Psoas muscle (tissue), 8 donors: ENCODE measurements around the gene ATP6AP2. TPM values are rescaled to one million over a fixed set of nuclear protein-coding genes. Genes with fewer than 3 reads are reported as not detected.

ENCODE experiments used
- ATAC-seq, 4 donors: fragments of 200-7000 bp; cut with Tn5 transposase; one replicate each; pipeline ENCODE4 v1.9.1; 2020; ENCODE audit warnings: moderate library complexity in 3 of 4, mild to moderate bottlenecking in 2 of 4
- DNase-seq, 2 donors: peaks; one replicate each; pipeline ENCODE4 v3.0.0-alpha.2; 2020
- H3K27ac ChIP-seq: fragments of 200-600 bp; one replicate; pipeline ENCODE4 v1.8.0; 2022
- H3K27me3 ChIP-seq, 3 donors: fragments of 200-600 bp in 1 of 3; one replicate each; pipeline versions ENCODE4 v1.6.1 to v1.8.0; 2013 to 2022; ENCODE audit warnings: low read length in 2 of 3, mild to moderate bottlenecking in 2 of 3, moderate library complexity in 1 of 3; ENCODE audit not compliant: insufficient read depth in 3 of 3
- H3K36me3 ChIP-seq, 2 donors: fragments of 200-600 bp in 1 of 2; one replicate each; pipeline versions ENCODE4 v1.6.1 to v1.8.0; 2013 to 2022; ENCODE audit warnings: low read depth in 1 of 2, mild to moderate bottlenecking in 1 of 2, moderate library complexity in 1 of 2; ENCODE audit not compliant: insufficient read depth in 1 of 2
- H3K4me1 ChIP-seq: fragments of 200-600 bp; one replicate; pipeline ENCODE4 v1.8.0; 2022
- H3K4me3 ChIP-seq: fragments of 200-600 bp; one replicate; pipeline ENCODE4 v1.8.0; 2022; ENCODE audit warnings: mild to moderate bottlenecking
- H3K9me3 ChIP-seq: fragments of 200-600 bp; one replicate; pipeline ENCODE4 v1.8.0; 2022
- CTCF ChIP-seq: fragments of 200-600 bp; IDR thresholded peaks from one replicate; pipeline ENCODE4 v1.8.0; 2022; ENCODE audit warnings: antibody characterized with exemption
- WGBS, 3 donors: extraction: QIAGEN DNeasy Blood & Tissue Kit; methylation state at CpG; one replicate each; pipeline versions ENCODE4 v1.1.6 to v1.1.7; 2013; 5-methylcytosine and 5-hydroxymethylcytosine counted together
- intact Hi-C, 2 donors: fragments of 100-400 bp; cut with DNase I; formaldehyde crosslinking; loops; one replicate each; pipeline versions ENCODE4 v1.11.0 to v1.14.2; 2022
- polyA plus RNA-seq, 3 donors: library from polyadenylated mRNA; stranded (reverse); fragments of 200-250 nt; gene quantifications; one replicate each; pipeline ENCODE4 v1.2.3, GENCODE V29; 2013
- total RNA-seq, 4 donors: library from RNA; stranded (reverse); fragmentation: NEBNext Ultra II Directional in 2 of 4; extraction: Animal tissue kit (Norgen Biotek cat#: 25700) in 2 of 4; gene quantifications; one replicate each; pipeline versions ENCODE4 v1.2.1 to v1.2.4, GENCODE V29; 2021 to 2023
- donor health status: healthy with polysubstance abuse.
- donor health status: DM: no; HTN: no; CAD: no; lungs with moderate emphysema.
- donor health status: Bipolar disorder and iron deficiency.
- donor health status: healthy.
- donor health status: DM: yes; HTN: yes; CAD: no.
- donor health status: DM: no; HTN: no; CAD: no.
- donor health status: DM: no; HTN: no; CAD: no.
- donor health status: DM: yes; HTN: yes; CAD: no.

Gene ATP6AP2
- total and polyA plus RNA-seq, 7 donors = 17.5 to 29.2 (median 24.7) TPM

- Histone ChIP-seq H3K9me3 (peaks cover 3% of the 10 kb centered on the region), H3K27me3 (peaks cover 0 to 9% (median 0%) of the 10 kb centered on the region in 3 donors), H3K36me3 (peaks cover 0 to 59% of the 10 kb centered on the region in 2 donors), H3K4me3 (no peak overlapping the region), H3K27ac (no peak overlapping the region), H3K4me1 (no peaks in the 10 kb centered on the region)
- intact Hi-C loops = no loop called here
- TF ChIP-seq CTCF = no peak
- WGBS, 3 donors = 90 to 96% (median 95%) methylated on average over 4 to 5 of the region's 5 CpGs
- no peak for DNase-seq
- no peak for ATAC-seq
Observed at GRCh38 chrX:40628506-40628905, 47.7 kb downstream of the ATP6AP2 start.

GRCh38 chrX:40632199-40632598 is 51.4 kb downstream of the ATP6AP2 start:
- peaks cover 2 to 96% of the 10 kb centered on the region in 2 donors for H3K36me3 ChIP-seq
- H3K9me3 ChIP-seq = no peaks in the 10 kb centered on the region
- no peaks in the 10 kb centered on the region for H3K4me1 ChIP-seq
- H3K27me3 ChIP-seq = peaks cover 0 to 4% (median 0%) of the 10 kb centered on the region in 3 donors
- ATAC-seq = no peak
- no peak overlapping the region for H3K4me3 ChIP-seq
- 86 to 97% (median 88%) methylated on average over 4 of the region's 4 CpGs for WGBS, 3 donors
- no peak for TF ChIP-seq CTCF
- H3K27ac ChIP-seq = no peak overlapping the region
- no peak for DNase-seq
- intact Hi-C loops = no loop called here

- no peaks in the 10 kb centered on the region for H3K9me3 ChIP-seq
- no peaks in the 10 kb centered on the region for H3K4me1 ChIP-seq
- DNase-seq (no peak), ATAC-seq (no peak)
- intact Hi-C loops = no loop called here
- WGBS, 3 donors = 81 to 91% (median 89%) methylated on average over 3 of the region's 3 CpGs
- no peak for TF ChIP-seq CTCF
- H3K27ac ChIP-seq = no peak overlapping the region
- H3K4me3 ChIP-seq = no peak overlapping the region
- peaks cover 2 to 65% of the 10 kb centered on the region in 2 donors for H3K36me3 ChIP-seq
- H3K27me3 ChIP-seq = peaks cover 0 to 7% (median 0%) of the 10 kb centered on the region in 3 donors
Observed at GRCh38 chrX:40637687-40638086, 56.9 kb downstream of the ATP6AP2 start.

GRCh38 chrX:40644176-40644575 is 63.4 kb downstream of the ATP6AP2 start:
- DNase-seq (no peak), ATAC-seq (peak in 3 of 4 donors; percentile 26 to 28 (median 27))
- TF ChIP-seq CTCF = no peak
- H3K27ac ChIP-seq = peak overlapping the region; percentile 55
- 50 to 71% (median 54%) methylated on average over 5 of the region's 5 CpGs for WGBS, 3 donors
- intact Hi-C loops = no loop called here
- peaks cover 16% of the 10 kb centered on the region for H3K4me1 ChIP-seq
- peaks cover 0 to 6% of the 10 kb centered on the region in 2 donors for H3K36me3 ChIP-seq
- H3K4me3 ChIP-seq = peak overlapping the region; percentile 45
- H3K27me3 ChIP-seq = peaks cover 0 to 4% (median 0%) of the 10 kb centered on the region in 3 donors
- no peaks in the 10 kb centered on the region for H3K9me3 ChIP-seq

GRCh38 chrX:40644821-40645358 is 64.1 kb downstream of the ATP6AP2 start:
- peaks cover 16% of the 10 kb centered on the region for H3K4me1 ChIP-seq
- DNase-seq = peak; percentile 38 to 55
- intact Hi-C loops = loop anchor here in 1 of 2 donors (5.0 kb wide), 1 partner anchor 87 kb away; no protein-coding TSS in a partner anchor

More at GRCh38 chrX:40644821-40645358, 64.1 kb downstream of the ATP6AP2 start:
- TF ChIP-seq CTCF = no peak
- H3K27ac ChIP-seq = peak overlapping the region; percentile 55
- no peaks in the 10 kb centered on the region for H3K27me3 ChIP-seq
- H3K36me3 ChIP-seq = peaks cover 0 to 7% of the 10 kb centered on the region in 2 donors
- WGBS, 3 donors = 18 to 51% (median 24%) methylated on average over 4 of the region's 4 CpGs
- peak in 2 of 4 donors; percentile 8 to 9 for ATAC-seq
- H3K9me3 ChIP-seq = no peaks in the 10 kb centered on the region
- H3K4me3 ChIP-seq = peak overlapping the region; percentile 45
